ENCODE data around the gene TCF20. TPM values are rescaled to one million over a fixed set of nuclear protein-coding genes. Genes with fewer than 3 reads are reported as not detected.

The TCF20 gene
- total RNA-seq (2022; extraction: Qiagen RNA extraction; ENCODE audit: low read depth): 10.9 to 15.4 TPM (median 13.5 TPM) in 5 replicates

GRCh38 chr22:42270510-42271190, at the start of gene TCF20:
TCF20 (minus strand) TSS chr22:42270653; CDS start chr22:42215305, 55,348 bp downstream.

Other genes with a start within 250 kb of the TCF20 start
- gene NAGA, start 199.8 kb downstream of the TCF20 start, total RNA-seq (2022; extraction: Qiagen RNA extraction; ENCODE audit: low read depth): 6.1 to 7.4 TPM (median 6.6 TPM) in 5 replicates
- not detected in 5 replicates for gene PHETA2, start 196.4 kb downstream of the TCF20 start, total RNA-seq (2022; extraction: Qiagen RNA extraction; ENCODE audit: low read depth)
- gene SMDT1, start 191.0 kb downstream of the TCF20 start, total RNA-seq (2022; extraction: Qiagen RNA extraction; ENCODE audit: low read depth): 23.7 to 49.4 TPM (median 40.9 TPM) in 5 replicates
- gene NDUFA6, start 179.9 kb downstream of the TCF20 start, total RNA-seq (2022; extraction: Qiagen RNA extraction; ENCODE audit: low read depth): 60.8 to 71.7 TPM (median 67.1 TPM) in 5 replicates
- gene CYP2D6, start 139.8 kb downstream of the TCF20 start, total RNA-seq (2022; extraction: Qiagen RNA extraction; ENCODE audit: low read depth): 0.40 to 0.91 TPM (median 0.55 TPM) in 5 replicates
- gene NFAM1, start 161.8 kb upstream of the TCF20 start, total RNA-seq (2022; extraction: Qiagen RNA extraction; ENCODE audit: low read depth): not detected in 5 replicates
- gene RRP7A, start 249.1 kb upstream of the TCF20 start, total RNA-seq (2022; extraction: Qiagen RNA extraction; ENCODE audit: low read depth): 45.1 to 65.1 TPM (median 56.7 TPM) in 5 replicates